Measurements from ENCODE around the gene GLT8D2. TPM values are rescaled to one million over a fixed set of nuclear protein-coding genes. Genes with fewer than 3 reads are reported as not detected.

The GLT8D2 gene
- total and polyA plus RNA-seq, 2 experiments from 2014 or later = 4.2 to 8.5 TPM

- no peak for TF ChIP-seq ZNF462 (CRISPR knock-in tag; IDR thresholded peaks at IDR 0.05)
- TF ChIP-seq POLR2AphosphoS5 (IDR thresholded peaks at IDR 0.05; ENCODE audit: low read depth) = no peak
Measured at GRCh38 chr12:104060791-104061190, 10.8 kb upstream of the GLT8D2 start (continued).

GRCh38 chr12:104059963-104060362 is 10.0 kb upstream of the GLT8D2 start:
- DNase-seq (ENCODE audit: low spot score) = no peak
- H2AFZ ChIP-seq = no peak overlapping the region
- no peaks in the 10 kb centered on the region for H3K36me3 Mint-ChIP-seq (ENCODE audit: low read depth)
- peaks cover 4% of the 10 kb centered on the region; the same call in 1 of the 2 replicates for H3K4me1 ChIP-seq (ENCODE audit: insufficient read depth)
- H3K27ac ChIP-seq (ENCODE audit: low read depth) = no peak overlapping the region
- H3K9me2 ChIP-seq (ENCODE audit: insufficient read depth) = no peaks in the 10 kb centered on the region
- no peak overlapping the region for H3K4me2 ChIP-seq
- peaks cover 8% of the 10 kb centered on the region for H3K27me3 Mint-ChIP-seq (ENCODE audit: insufficient read depth, low read depth, poor library complexity)
- H3K79me2 ChIP-seq (replicated peaks; ENCODE audit: insufficient read depth) = no peaks in the 10 kb centered on the region
- no peaks in the 10 kb centered on the region; the same call in 2 of the 3 replicates for H3K9me3 Mint-ChIP-seq
- ATAC-seq = no peak
- peaks cover 4% of the 10 kb centered on the region; the same call in 1 of the 2 replicates for H3F3A ChIP-seq (replicated peaks; ENCODE audit: low read depth)
- H4K20me1 ChIP-seq (replicated peaks; ENCODE audit: insufficient read depth) = no peaks in the 10 kb centered on the region
- H3K4me3 Mint-ChIP-seq = no peak overlapping the region
- no peak overlapping the region for H3K27ac Mint-ChIP-seq
- H3K4me1 Mint-ChIP-seq = peaks cover 11% of the 10 kb centered on the region
- peaks cover 6% of the 10 kb centered on the region; the same call in 1 of the 2 replicates for H3K27me3 ChIP-seq (ENCODE audit: insufficient read depth)
- no peaks in the 10 kb centered on the region for H3K36me3 ChIP-seq (ENCODE audit: insufficient read depth)
- H3K4me3 ChIP-seq = no peak overlapping the region
- no peak for TF ChIP-seq ETS1 (IDR thresholded peaks at IDR 0.05)
- TF ChIP-seq REST (IDR thresholded peaks at IDR 0.05; ENCODE audit: unreplicated experiment) = no peak
- no peak for TF ChIP-seq POLR2AphosphoS5 (IDR thresholded peaks at IDR 0.05; ENCODE audit: low read depth)
- TF ChIP-seq CTCF (conservative IDR thresholded peaks at IDR 0.05; ENCODE audit: low read depth in 2 of 2) = no peak
- TF ChIP-seq JUNB (IDR thresholded peaks at IDR 0.05; ENCODE audit: unreplicated experiment) = no peak
